ENCODE data around the gene ZNF619.

- TF ChIP-seq CTCF (IDR thresholded peaks at IDR 0.05; ENCODE audit: poor library complexity): no peak
- TF ChIP-seq EZH2phosphoT487 (IDR thresholded peaks at IDR 0.05; ENCODE audit: low read depth, severe bottlenecking, unreplicated experiment): no peak
Measured at GRCh38 chr3:40518848-40519247, 41.9 kb downstream of the ZNF619 start.

Data from hepatocyte (in vitro differentiated cells).